NCI-H446 treated with DMSO at 0.1 percent for 48 hours (cell line): ENCODE results near the gene TFDP2.

Experiments
- DNase-seq: peaks from one replicate; lab custom pipeline; 2025; lab: John Stamatoyannopoulos, UW

TFDP2 gene

GRCh38 chr3:142072816-142073215 lies 76.5 kb downstream of the TFDP2 start:
- no peak for DNase-seq

- DNase-seq, result no peak
These were observed 83.4 kb downstream of the TFDP2 start for GRCh38 chr3:142065932-142066331.

DNA sequence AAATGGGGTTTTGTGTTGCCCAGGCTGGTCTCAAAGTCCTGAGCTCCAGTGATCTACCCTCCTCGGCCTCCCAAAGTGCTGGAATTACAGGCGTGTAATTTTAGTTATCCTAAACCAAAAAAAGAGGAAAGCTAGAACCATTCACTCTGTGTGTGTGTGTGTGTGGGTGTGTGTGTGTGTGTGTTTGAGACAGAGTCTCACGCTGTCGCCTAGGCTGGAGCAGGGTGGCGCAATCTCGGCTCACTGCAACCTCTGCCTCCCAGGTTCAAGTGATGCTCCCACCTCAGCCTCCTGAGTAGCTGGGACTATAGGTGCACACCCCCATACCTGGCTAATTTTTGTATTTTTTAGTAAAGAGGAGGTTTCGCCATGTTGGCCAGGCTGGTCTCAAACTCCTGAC lies 84.0 kb downstream of the TFDP2 start:
- DNase-seq, result no peak

DNA sequence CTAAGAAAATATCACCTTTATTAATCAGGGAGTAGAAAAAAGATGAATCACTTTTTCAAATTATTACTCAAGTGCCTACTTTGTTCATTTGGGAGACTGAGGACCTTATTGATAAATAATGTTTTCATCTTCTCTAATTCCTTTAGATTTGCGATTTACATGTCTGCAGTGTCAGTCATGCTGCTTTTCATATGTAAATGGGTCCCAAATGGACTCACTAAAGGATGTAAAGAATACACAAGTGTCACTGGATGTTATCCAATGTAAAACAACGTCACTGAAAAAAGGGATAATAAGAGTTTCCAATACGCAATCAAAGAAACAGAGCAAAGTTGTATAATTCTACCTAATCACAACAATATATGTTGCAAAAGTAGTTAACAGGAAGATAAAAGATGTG lies 84.9 kb downstream of the TFDP2 start:
- DNase-seq, result no peak

DNA sequence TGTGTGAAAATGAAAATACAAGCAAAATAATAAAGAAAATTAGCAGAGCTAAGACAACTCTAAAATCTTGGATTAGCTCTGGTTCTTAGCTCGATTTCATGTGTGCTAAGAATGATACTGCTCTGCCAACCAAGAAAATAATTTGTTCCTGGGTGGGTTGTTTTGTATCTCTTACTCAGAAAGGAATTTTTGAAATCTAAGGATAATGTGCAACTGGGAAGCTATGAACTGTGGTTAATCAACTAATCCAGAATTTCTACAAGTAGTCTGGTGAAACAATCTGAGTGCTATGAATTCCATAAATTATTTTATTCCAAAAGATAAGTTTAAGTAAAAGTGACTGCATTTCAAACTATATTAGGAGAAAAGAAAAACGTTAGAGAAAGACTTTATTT lies 92.0 kb downstream of the TFDP2 start:
- no peak for DNase-seq

DNA sequence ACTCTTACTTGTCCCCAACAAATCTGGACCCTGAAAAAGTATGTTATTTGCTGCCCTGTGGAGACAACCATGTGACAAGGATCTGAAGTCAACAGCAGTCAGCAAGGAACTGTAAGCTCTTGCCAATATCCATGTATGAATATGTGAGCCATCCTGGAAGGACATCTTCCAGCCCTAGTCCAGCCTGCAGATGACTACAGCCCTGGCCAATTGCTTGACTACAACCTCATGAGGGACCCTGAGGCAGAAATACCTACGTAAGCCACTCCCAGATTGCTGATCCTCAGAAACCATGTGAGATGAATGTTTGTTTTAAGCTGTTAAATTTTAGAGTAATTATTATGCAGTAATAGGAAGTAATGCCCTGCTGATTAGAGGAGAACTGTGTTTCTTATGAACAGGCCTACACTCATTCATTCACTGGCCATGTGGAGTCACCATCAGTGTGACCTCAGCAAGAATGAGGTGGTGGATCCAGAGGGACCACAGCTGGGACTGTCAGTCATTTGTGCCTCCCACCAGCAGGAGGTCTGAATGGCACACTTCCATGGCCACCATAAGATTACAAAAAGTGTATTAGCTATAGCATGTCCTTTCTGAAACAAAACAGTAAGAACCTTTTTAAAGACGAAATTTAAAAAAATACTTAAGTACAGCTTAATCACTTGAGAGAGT lies 92.6 kb downstream of the TFDP2 start:
- DNase-seq, result no peak

DNA sequence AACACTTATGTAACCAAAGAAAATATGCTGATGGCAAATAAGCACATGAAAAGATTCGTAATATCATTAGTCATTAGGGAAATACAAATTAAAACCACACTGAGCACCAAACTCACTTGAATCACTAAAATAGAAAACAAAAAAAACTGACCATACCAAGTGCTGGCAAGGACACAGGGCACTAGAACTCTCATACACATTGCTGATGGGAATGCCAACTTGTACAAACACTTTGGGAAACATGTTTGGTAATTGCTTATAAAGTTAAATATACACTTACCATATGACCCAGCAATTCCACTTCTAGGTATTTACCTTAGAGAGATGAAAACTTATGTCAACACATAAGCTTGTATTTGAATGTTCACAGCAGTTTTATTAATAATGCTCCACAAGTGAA lies 95.5 kb downstream of the TFDP2 start:
- no peak for DNase-seq

DNA sequence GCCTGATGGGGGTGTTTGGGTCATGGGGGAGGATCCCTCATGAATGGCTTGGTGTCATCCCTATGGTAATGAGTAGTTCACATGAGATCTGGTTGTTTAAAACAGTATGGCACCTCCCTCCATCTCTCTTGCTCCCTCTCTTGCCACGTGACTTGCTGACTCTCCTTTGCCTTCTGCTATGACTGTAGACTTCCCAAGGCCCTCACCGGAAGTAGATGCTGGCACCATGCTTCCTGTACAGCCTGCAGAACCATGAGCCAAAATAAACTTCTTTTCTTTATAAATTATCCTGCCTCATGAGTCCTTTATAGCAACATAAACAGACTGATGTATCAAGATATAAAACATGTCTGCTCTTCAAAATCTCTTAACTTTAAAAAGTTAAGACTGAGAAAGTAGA lies 96.1 kb downstream of the TFDP2 start:
- no peak for DNase-seq

DNA sequence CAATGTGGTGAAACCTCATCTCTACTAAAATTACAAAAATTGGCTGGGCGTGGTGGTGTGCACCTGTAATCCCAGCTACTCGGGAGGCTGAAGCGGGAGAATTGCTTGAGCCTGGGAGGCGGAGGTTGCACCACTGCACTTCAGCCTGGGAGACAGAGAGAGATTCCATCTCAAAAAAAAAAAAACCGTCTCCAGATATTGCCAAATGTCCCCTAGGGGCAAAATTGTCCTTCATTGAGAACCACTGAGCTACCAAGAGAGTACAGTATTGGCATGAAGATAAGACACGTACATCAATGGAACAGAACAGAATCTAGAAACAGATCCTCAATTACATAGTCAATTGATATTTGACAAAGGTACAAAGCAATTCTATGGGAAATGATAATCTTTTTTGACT lies 98.0 kb downstream of the TFDP2 start:
- no peak for DNase-seq

DNA sequence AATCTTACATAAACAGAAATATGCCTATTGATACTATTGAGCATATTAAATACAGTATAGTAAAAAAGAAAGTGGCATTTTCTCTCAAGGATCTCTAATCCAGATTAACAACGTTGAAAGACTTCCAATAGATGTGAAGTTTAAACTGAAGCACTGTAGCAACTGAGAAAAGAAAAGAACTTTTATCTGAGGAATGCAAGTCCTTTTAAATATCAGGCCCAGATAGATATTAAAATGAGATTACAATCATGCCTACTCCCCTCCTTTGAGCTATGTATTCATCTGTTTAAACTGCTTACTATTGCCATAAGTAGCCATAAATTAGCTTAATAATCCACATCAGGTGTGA lies 102.3 kb downstream of the TFDP2 start:
- DNase-seq, result no peak

- DNase-seq, result no peak
These were observed 102.9 kb downstream of the TFDP2 start for GRCh38 chr3:142046320-142047020.

GRCh38 chr3:142040941-142041491 lies 108.3 kb downstream of the TFDP2 start:
- no peak for DNase-seq

DNA sequence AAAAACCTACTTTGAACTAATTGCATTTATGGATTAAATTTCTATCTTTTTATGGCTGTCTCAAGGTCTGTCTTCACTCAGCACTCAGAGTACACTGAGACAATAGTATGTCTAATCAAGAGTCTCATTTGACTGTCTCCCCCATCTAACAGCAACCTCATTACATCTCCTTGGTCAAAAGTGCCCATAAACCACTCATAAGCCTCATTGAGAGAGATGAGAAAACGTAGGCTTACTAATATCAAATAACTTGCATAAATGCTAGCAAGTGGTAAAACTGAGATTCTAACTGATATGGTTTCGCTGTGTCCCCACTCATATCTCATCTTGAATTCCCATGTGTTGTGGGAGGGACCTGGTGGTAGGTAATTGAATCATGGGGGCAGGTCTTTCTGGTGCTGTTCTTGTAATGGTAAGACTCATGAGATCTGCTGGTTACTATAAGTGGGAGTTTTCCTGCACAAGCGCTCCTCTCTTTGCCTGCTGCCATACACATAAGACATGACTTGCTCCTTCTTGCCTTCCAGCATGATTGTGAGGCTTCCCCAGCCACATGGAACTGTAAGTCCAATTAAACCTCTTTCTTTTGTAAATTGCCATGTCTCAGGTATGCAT lies 113.9 kb downstream of the TFDP2 start:
- DNase-seq, result no peak

GRCh38 chr3:142033292-142033691 lies 116.1 kb downstream of the TFDP2 start:
- DNase-seq, result no peak

GRCh38 chr3:142031575-142031974 lies 117.8 kb downstream of the TFDP2 start:
- DNase-seq, result no peak

GRCh38 chr3:142029791-142030190 lies 119.6 kb downstream of the TFDP2 start:
- DNase-seq, result no peak

- DNase-seq, result no peak
These were observed 120.2 kb downstream of the TFDP2 start for GRCh38 chr3:142029052-142029642.

DNA sequence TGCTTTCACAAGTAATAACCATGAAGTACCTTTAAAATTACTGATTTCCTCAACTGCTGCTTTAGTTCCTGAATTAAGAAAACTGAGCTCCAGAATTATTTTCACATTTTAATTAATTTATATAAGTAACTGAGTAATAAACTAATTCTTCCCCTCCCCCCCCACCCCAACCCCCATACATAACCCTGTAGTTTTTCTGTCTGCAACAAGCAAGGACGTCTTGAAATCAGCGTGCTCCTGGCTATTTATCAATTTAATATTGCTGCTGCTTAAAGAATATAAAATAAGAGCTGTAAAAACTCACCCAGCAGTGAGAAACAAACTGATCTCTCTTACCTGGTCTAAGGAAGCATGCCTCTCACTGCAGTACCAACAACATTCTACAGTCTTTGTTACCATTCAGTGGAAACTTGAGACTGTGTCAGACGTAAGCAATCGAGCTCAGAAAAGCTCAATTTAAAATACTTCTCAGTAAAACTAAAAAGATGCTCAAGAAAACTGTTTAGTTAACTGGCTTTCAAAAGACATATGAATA lies 121.0 kb downstream of the TFDP2 start:
- DNase-seq, result peak; percentile 60

DNA sequence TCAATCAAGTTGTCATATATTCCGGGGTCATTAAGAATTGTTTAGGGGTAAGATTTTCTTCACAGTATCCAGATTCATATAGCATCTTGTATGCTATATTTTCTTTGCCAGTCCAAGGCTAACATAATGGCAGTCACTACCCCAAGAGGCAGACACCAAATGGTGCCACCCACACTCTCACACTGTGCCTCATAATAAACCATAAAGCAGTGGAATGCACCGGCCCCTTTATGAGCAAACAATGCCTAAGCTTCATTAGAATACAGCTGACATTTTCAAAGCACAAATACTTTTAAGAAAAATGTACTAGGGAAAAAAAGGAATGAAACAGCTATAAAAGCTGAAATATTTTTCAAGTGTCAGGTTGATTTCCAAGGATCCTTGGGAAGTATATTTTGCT lies 121.6 kb downstream of the TFDP2 start:
- no peak for DNase-seq

GRCh38 chr3:142027300-142027699 lies 122.0 kb downstream of the TFDP2 start:
- DNase-seq, result peak; percentile 21

- no peak for DNase-seq
These were observed 123.0 kb downstream of the TFDP2 start for GRCh38 chr3:142026333-142026732.

- DNase-seq, result peak; percentile 76
These were observed 127.0 kb downstream of the TFDP2 start for GRCh38 chr3:142022381-142022780.

- DNase-seq, result no peak
These were observed 128.2 kb downstream of the TFDP2 start for GRCh38 chr3:142021127-142021526.
